WTC11 (cell line): Measurements from ENCODE around the gene NXPH3. TPM values are rescaled to one million over a fixed set of nuclear protein-coding genes. Genes with fewer than 3 reads are reported as not detected.

ENCODE experiments used
- ATAC-seq: fragments of 200-7000 bp; cut with Tn5 transposase; 2 replicates; pipeline ENCODE4 v1.10.0; 2021; ENCODE audit warnings: mild to moderate bottlenecking, moderate library complexity
- CTCF ChIA-PET: fragments of 300-600 bp; sonication (Branson Sonifier 250); formaldehyde crosslinking; loops from one replicate; lab custom pipeline; 2021; ENCODE audit warnings: antibody characterized with exemption; lab: Charles Lee
- POLR2A ChIA-PET: fragments of 350-600 bp; sonication (Branson Sonifier 250); formaldehyde crosslinking; loops from one replicate; lab custom pipeline; 2021; ENCODE audit warnings: antibody characterized with exemption; lab: Charles Lee
- DNase-seq: peaks from one replicate; pipeline ENCODE4 v3.0.0; 2021; ENCODE audit warnings: low spot score
- H3K27ac Mint-ChIP-seq: 2 replicates; pipeline ENCODE4 v1.8.0; 2021; ENCODE audit warnings: mixed read lengths
- H3K27me3 Mint-ChIP-seq: 2 replicates; pipeline ENCODE4 v1.8.0; 2021; ENCODE audit warnings: low read depth, mild to moderate bottlenecking, moderate library complexity, mixed read lengths
- H3K36me3 Mint-ChIP-seq: 2 replicates; pipeline ENCODE4 v1.8.0; 2021; ENCODE audit warnings: mixed read lengths
- H3K4me1 Mint-ChIP-seq: 2 replicates; pipeline ENCODE4 v1.8.0; 2022; ENCODE audit warnings: mixed read lengths
- H3K4me3 Mint-ChIP-seq: 2 replicates; pipeline ENCODE4 v1.8.0; 2021; ENCODE audit warnings: mild to moderate bottlenecking, moderate library complexity, mixed read lengths
- H3K9me3 Mint-ChIP-seq: 2 replicates; pipeline ENCODE4 v1.8.0; 2021; ENCODE audit warnings: mixed read lengths
- ATF1 ChIP-seq: sonication (generic); formaldehyde crosslinking; IDR thresholded peaks from 2 replicates; pipeline ENCODE4 v1.8.1; 2023; ENCODE audit warnings: mild to moderate bottlenecking, moderate library complexity, missing genetic modification reagents
- ETV6 ChIP-seq: sonication (generic); formaldehyde crosslinking; IDR thresholded peaks from 2 replicates; pipeline ENCODE4 v1.8.1; 2022; ENCODE audit warnings: mild to moderate bottlenecking, missing genetic modification reagents
- GABPB1 ChIP-seq: sonication (generic); formaldehyde crosslinking; IDR thresholded peaks from 2 replicates; pipeline ENCODE4 v1.8.1; 2023; ENCODE audit warnings: mild to moderate bottlenecking, missing genetic modification reagents
- HMGXB4 ChIP-seq: sonication (generic); formaldehyde crosslinking; IDR thresholded peaks from 2 replicates; pipeline ENCODE4 v1.8.1; 2023; ENCODE audit warnings: mild to moderate bottlenecking, moderate library complexity, missing genetic modification reagents
- JAZF1 ChIP-seq: fragments of 250-450 bp; sonication (Bioruptor Pico); IDR thresholded peaks from 2 replicates; pipeline ENCODE4 v1.9.0; 2021; ENCODE audit warnings: moderate library complexity, mild to moderate bottlenecking, inconsistent platforms
- NR1H2 ChIP-seq: sonication (generic); formaldehyde crosslinking; IDR thresholded peaks from 2 replicates; pipeline ENCODE4 v1.9.0; 2021; ENCODE audit warnings: mild to moderate bottlenecking, moderate library complexity, missing genetic modification reagents
- RELA ChIP-seq: sonication (generic); formaldehyde crosslinking; IDR thresholded peaks from 2 replicates; pipeline ENCODE4 v1.8.1; 2022; ENCODE audit warnings: missing genetic modification reagents, mild to moderate bottlenecking, borderline replicate concordance
- SMAD3 ChIP-seq: sonication (generic); formaldehyde crosslinking; IDR thresholded peaks from 2 replicates; pipeline ENCODE4 v1.8.0; 2022; ENCODE audit warnings: missing genetic modification reagents, mild to moderate bottlenecking, borderline replicate concordance
- SOX15 ChIP-seq: fragments of 250-450 bp; sonication (Bioruptor Pico); IDR thresholded peaks from 2 replicates; pipeline ENCODE4 v1.9.0; 2021; ENCODE audit warnings: mild to moderate bottlenecking
- TP53 ChIP-seq: sonication (generic); formaldehyde crosslinking; IDR thresholded peaks from 2 replicates; pipeline ENCODE4 v1.8.1; 2023; ENCODE audit warnings: mild to moderate bottlenecking, missing genetic modification reagents
- ZBTB21 ChIP-seq: sonication (generic); formaldehyde crosslinking; IDR thresholded peaks from 2 replicates; pipeline ENCODE4 v1.8.1; 2023; ENCODE audit warnings: mild to moderate bottlenecking, missing genetic modification reagents, borderline replicate concordance
- ZNF232 ChIP-seq: sonication (generic); formaldehyde crosslinking; IDR thresholded peaks from 2 replicates; pipeline ENCODE4 v1.8.0; 2022; ENCODE audit warnings: mild to moderate bottlenecking, missing genetic modification reagents
- ZNF281 ChIP-seq: sonication (generic); formaldehyde crosslinking; IDR thresholded peaks from 2 replicates; pipeline ENCODE4 v1.8.0; 2023; ENCODE audit warnings: mild to moderate bottlenecking, missing genetic modification reagents
- ZNF396 ChIP-seq: fragments of 250-450 bp; sonication (Bioruptor Pico); IDR thresholded peaks from 2 replicates; pipeline ENCODE4 v1.8.0; 2021; ENCODE audit warnings: mild to moderate bottlenecking, moderate library complexity, borderline replicate concordance
- ZNF425 ChIP-seq: fragments of 250-450 bp; sonication (Bioruptor Pico); conservative IDR thresholded peaks from 2 replicates; pipeline ENCODE4 v1.9.0; 2021; ENCODE audit warnings: mild to moderate bottlenecking
- ZSCAN18 ChIP-seq: fragments of 250-450 bp; sonication (Bioruptor Pico); IDR thresholded peaks from 2 replicates; pipeline ENCODE4 v2.1.2; 2022; ENCODE audit warnings: mild to moderate bottlenecking, moderate library complexity
- total RNA-seq: library from RNA; stranded (reverse); gene quantifications from 3 replicates; pipeline ENCODE4 v1.2.3, GENCODE V29; 2021
- TF ChIP-seq, protein P1 (sequence below): sonication (generic); formaldehyde crosslinking; IDR thresholded peaks from 2 replicates; pipeline ENCODE4 v1.8.0; 2022; ENCODE audit warnings: mild to moderate bottlenecking, missing genetic modification reagents
- TF ChIP-seq, protein P2 (sequence below): sonication (generic); formaldehyde crosslinking; IDR thresholded peaks from 2 replicates; pipeline ENCODE4 v1.8.1; 2023; ENCODE audit warnings: mild to moderate bottlenecking, missing genetic modification reagents, moderate library complexity

Gene NXPH3
- total RNA-seq, 1 experiment from 2014 or later, result 3.4 TPM

GRCh38 chr17:49590874-49591273 lies 15.2 kb downstream of the NXPH3 start:
- no peak for TF ChIP-seq ETV6 (CRISPR knock-in tag)
- TF ChIP-seq ZNF232, result no peak
- no peak for TF ChIP-seq ZNF281 (CRISPR knock-in tag)
- no peak for TF ChIP-seq ZBTB21
- TF ChIP-seq, all 79 proteins: peak for 0
- Mint-ChIP-seq H3K36me3 (no peaks in the 10 kb centered on the region), H3K4me3 (no peak overlapping the region), H3K9me3 (no peaks in the 10 kb centered on the region), H3K27me3 (no peaks in the 10 kb centered on the region), H3K27ac (no peak overlapping the region), H3K4me1 (peaks cover 8% of the 10 kb centered on the region)
- POLR2A ChIA-PET, result no interaction called here
- DNase-seq, result no peak
- ATAC-seq, result no peak
- CTCF ChIA-PET, result no interaction called here

DNA sequence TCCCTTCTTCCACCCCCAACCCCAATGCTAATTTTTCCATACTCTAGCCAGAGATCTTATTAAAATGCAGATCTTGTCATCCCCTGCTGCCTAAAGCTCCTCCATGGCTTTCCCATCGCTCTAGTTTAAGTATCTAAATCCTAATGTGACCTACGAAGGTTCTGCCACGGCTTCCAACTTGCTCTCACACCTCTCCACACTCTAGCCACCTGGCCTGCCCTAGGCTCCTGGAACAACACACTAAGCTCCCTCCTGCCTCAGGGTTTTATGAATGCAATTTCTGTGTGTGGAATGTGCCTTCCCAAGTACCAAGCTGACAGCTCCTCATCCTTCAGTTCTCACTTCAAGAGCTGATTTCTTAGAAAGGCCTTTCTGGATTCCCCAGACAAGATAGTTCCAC lies 16.6 kb downstream of the NXPH3 start:
- no peaks in the 10 kb centered on the region for H3K9me3 Mint-ChIP-seq
- no peak for ATAC-seq
- H3K4me1 Mint-ChIP-seq, result peaks cover 8% of the 10 kb centered on the region
- no peak overlapping the region for H3K4me3 Mint-ChIP-seq
- DNase-seq, result no peak
- H3K27ac Mint-ChIP-seq, result no peak overlapping the region
- H3K27me3 Mint-ChIP-seq, result no peaks in the 10 kb centered on the region
- ChIA-PET CTCF (interaction anchor here (0.8 to 1.9 kb wide), 3 partner anchors 35 to 103 kb away, joined by 4 to 6 read pairs (median 6); no protein-coding TSS in a partner anchor), POLR2A (no interaction called here)
- H3K36me3 Mint-ChIP-seq, result no peaks in the 10 kb centered on the region
- TF ChIP-seq ETV6 (CRISPR knock-in tag), result no peak
- TF ChIP-seq TP53 (CRISPR knock-in tag), result no peak
- TF ChIP-seq JAZF1 (CRISPR knock-in tag), result no peak

DNA sequence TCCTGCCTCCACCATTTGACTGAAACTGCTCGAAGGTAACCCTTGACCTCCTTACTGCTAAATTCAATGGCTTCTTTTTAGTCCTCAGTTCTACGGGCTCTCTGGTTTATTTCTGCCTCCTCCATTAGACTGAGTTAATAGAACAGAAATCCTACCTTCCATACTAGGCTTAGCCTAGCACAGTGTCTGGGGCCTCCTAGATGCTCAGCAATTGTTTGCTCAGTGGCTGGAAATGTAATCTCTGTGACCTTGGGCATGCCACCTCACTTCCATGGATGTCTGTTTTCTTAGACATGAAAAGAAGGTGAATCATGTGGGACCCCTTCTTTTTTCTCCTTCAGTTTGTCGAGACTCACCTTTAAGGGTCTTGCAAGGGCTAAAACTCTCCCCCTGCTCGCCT lies 19.7 kb downstream of the NXPH3 start:
- Mint-ChIP-seq H3K9me3 (no peaks in the 10 kb centered on the region), H3K27me3 (no peaks in the 10 kb centered on the region), H3K4me3 (no peak overlapping the region), H3K27ac (no peak overlapping the region), H3K4me1 (peaks cover 8% of the 10 kb centered on the region), H3K36me3 (peaks cover 10% of the 10 kb centered on the region)
- ChIA-PET POLR2A (no interaction called here), CTCF (interaction anchor here (0.7 kb wide), 1 partner anchor 44 kb away, joined by 4 read pairs; no protein-coding TSS in a partner anchor)
- ATAC-seq, result no peak
- no peak for DNase-seq
- TF ChIP-seq RELA (CRISPR knock-in tag) (no peak), SOX15 (no peak), ZNF425 (CRISPR knock-in tag) (no peak), GABPB1 (CRISPR knock-in tag) (no peak), ZNF396 (no peak), ZSCAN18 (CRISPR knock-in tag) (no peak), ATF1 (CRISPR knock-in tag) (no peak), NR1H2 (CRISPR knock-in tag) (no peak), SMAD3 (CRISPR knock-in tag) (no peak), HMGXB4 (CRISPR knock-in tag) (no peak)
- TF ChIP-seq, protein P1, sequence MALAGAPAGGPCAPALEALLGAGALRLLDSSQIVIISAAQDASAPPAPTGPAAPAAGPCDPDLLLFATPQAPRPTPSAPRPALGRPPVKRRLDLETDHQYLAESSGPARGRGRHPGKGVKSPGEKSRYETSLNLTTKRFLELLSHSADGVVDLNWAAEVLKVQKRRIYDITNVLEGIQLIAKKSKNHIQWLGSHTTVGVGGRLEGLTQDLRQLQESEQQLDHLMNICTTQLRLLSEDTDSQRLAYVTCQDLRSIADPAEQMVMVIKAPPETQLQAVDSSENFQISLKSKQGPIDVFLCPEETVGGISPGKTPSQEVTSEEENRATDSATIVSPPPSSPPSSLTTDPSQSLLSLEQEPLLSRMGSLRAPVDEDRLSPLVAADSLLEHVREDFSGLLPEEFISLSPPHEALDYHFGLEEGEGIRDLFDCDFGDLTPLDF (CRISPR knock-in tag), result no peak
- TF ChIP-seq, protein P2, sequence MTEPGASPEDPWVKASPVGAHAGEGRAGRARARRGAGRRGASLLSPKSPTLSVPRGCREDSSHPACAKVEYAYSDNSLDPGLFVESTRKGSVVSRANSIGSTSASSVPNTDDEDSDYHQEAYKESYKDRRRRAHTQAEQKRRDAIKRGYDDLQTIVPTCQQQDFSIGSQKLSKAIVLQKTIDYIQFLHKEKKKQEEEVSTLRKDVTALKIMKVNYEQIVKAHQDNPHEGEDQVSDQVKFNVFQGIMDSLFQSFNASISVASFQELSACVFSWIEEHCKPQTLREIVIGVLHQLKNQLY, result no peak
